Lower lobe of right lung (tissue), 2 donors: ENCODE data around the gene LIMK1. TPM values are rescaled to one million over a fixed set of nuclear protein-coding genes. Genes with fewer than 3 reads are reported as not detected.

Experiments used
- ATAC-seq, 2 donors: fragments of 200-7000 bp; cut with Tn5 transposase; one replicate each; pipeline ENCODE4 v1.9.1; 2020 to 2022; ENCODE audit warnings: mild to moderate bottlenecking in 2 of 2, moderate library complexity in 2 of 2
- DNase-seq: peaks from one replicate; pipeline ENCODE4 v3.0.0-alpha.2; 2020
- H3K27ac ChIP-seq: fragments of 200-600 bp; one replicate; pipeline ENCODE4 v1.8.0; 2022
- H3K27me3 ChIP-seq: fragments of 200-600 bp; one replicate; pipeline ENCODE4 v1.8.0; 2022; ENCODE audit warnings: low read depth
- H3K36me3 ChIP-seq: fragments of 200-600 bp; one replicate; pipeline ENCODE4 v1.8.0; 2022; ENCODE audit warnings: mild to moderate bottlenecking
- H3K4me1 ChIP-seq: fragments of 200-600 bp; one replicate; pipeline ENCODE4 v1.8.0; 2022
- H3K4me3 ChIP-seq: fragments of 200-600 bp; one replicate; pipeline ENCODE4 v1.8.0; 2022; ENCODE audit warnings: mild to moderate bottlenecking
- H3K9me3 ChIP-seq: fragments of 200-600 bp; one replicate; pipeline ENCODE4 v1.8.0; 2022
- CTCF ChIP-seq: fragments of 200-600 bp; IDR thresholded peaks from one replicate; pipeline ENCODE4 v1.8.0; 2022; ENCODE audit warnings: antibody characterized with exemption, mild to moderate bottlenecking
- intact Hi-C: fragments of 100-400 bp; cut with DNase I; formaldehyde crosslinking; loops from one replicate; pipeline ENCODE4 v1.11.0; 2022
- total RNA-seq: library from RNA; stranded (reverse); fragmentation: NEBNext Ultra II Directional; extraction: Animal tissue kit (Norgen Biotek cat#: 25700); gene quantifications from one replicate; pipeline ENCODE4 v1.2.1, GENCODE V29; 2021
- donor health status: DM: no; HTN: yes; CAD: no; lungs with severe emphysema.

The LIMK1 gene
- total RNA-seq, 1 donor from 2014 or later: 48.6 TPM

- H3K27ac ChIP-seq: no peak overlapping the region
- peaks cover 6% of the 10 kb centered on the region for H3K4me1 ChIP-seq
- DNase-seq (no peak), ATAC-seq (no peak)
- H3K27me3 ChIP-seq: no peaks in the 10 kb centered on the region
- TF ChIP-seq CTCF: no peak
- no peaks in the 10 kb centered on the region for H3K9me3 ChIP-seq
- H3K4me3 ChIP-seq: no peak overlapping the region
- intact Hi-C loops: no loop called here
- H3K36me3 ChIP-seq: peaks cover 61% of the 10 kb centered on the region
Measured at GRCh38 chr7:74052628-74053027, 31.0 kb upstream of the LIMK1 start.

- peaks cover 6% of the 10 kb centered on the region for H3K4me1 ChIP-seq
- no peak for DNase-seq
- no peak for TF ChIP-seq CTCF
- no peak overlapping the region for H3K4me3 ChIP-seq
- intact Hi-C loops: no loop called here
- no peak for ATAC-seq
- H3K27me3 ChIP-seq: no peaks in the 10 kb centered on the region
- no peak overlapping the region for H3K27ac ChIP-seq
- H3K9me3 ChIP-seq: no peaks in the 10 kb centered on the region
- peaks cover 58% of the 10 kb centered on the region for H3K36me3 ChIP-seq
Measured at GRCh38 chr7:74053589-74054186, 29.9 kb upstream of the LIMK1 start.

- no peak for TF ChIP-seq CTCF
- no peak for ATAC-seq
- Histone ChIP-seq H3K27ac (no peak overlapping the region), H3K36me3 (peaks cover 65% of the 10 kb centered on the region), H3K4me1 (peaks cover 10% of the 10 kb centered on the region), H3K4me3 (no peak overlapping the region), H3K27me3 (no peaks in the 10 kb centered on the region), H3K9me3 (no peaks in the 10 kb centered on the region)
- intact Hi-C loops: no loop called here
- no peak for DNase-seq
Measured at GRCh38 chr7:74056096-74056915, 27.3 kb upstream of the LIMK1 start.

- ATAC-seq: no peak
- intact Hi-C loops: no loop called here
- DNase-seq: no peak
- Histone ChIP-seq H3K4me3 (no peak overlapping the region), H3K27ac (no peak overlapping the region), H3K27me3 (no peaks in the 10 kb centered on the region), H3K4me1 (peaks cover 19% of the 10 kb centered on the region), H3K36me3 (peaks cover 64% of the 10 kb centered on the region), H3K9me3 (no peaks in the 10 kb centered on the region)
- TF ChIP-seq CTCF: no peak
Measured at GRCh38 chr7:74057216-74057925, 26.2 kb upstream of the LIMK1 start.

GRCh38 chr7:74057987-74058386 lies 25.6 kb upstream of the LIMK1 start:
- intact Hi-C loops: no loop called here
- Histone ChIP-seq H3K4me3 (no peak overlapping the region), H3K4me1 (peaks cover 24% of the 10 kb centered on the region), H3K36me3 (peaks cover 67% of the 10 kb centered on the region), H3K27me3 (no peaks in the 10 kb centered on the region), H3K9me3 (no peaks in the 10 kb centered on the region), H3K27ac (no peak overlapping the region)
- ATAC-seq (no peak), DNase-seq (no peak)
- TF ChIP-seq CTCF: no peak
